AG04449 (cell line): ENCODE results near the gene SCAMP2.

Source experiments
- CTCF ChIA-PET: fragments of 350-600 bp; formaldehyde crosslinking; extraction: SDS; loops from one replicate; lab custom pipeline; 2021; ENCODE audit warnings: antibody characterized with exemption; lab: Yijun Ruan, JAX
- POLR2A ChIA-PET: fragments of 400-600, 350-600 bp; formaldehyde crosslinking; extraction: SDS; loops from one replicate; lab custom pipeline; 2020; ENCODE audit warnings: antibody characterized with exemption, inconsistent platforms; lab: Yijun Ruan, JAX
- DNase-seq: peaks from one replicate; pipeline ENCODE4 v3.0.0-alpha.2; 2010; ENCODE audit warnings: low read depth, low spot score
- H3K4me3 ChIP-seq: 2 replicates; pipeline ENCODE4 v1.5.1; 2011; ENCODE audit warnings: low read depth, mild to moderate bottlenecking, control low read depth, low read length
- TF ChIP-seq, protein P1 (sequence below): IDR thresholded peaks from one replicate; pipeline ENCODE4 v1.5.1; 2011; ENCODE audit warnings: mild to moderate bottlenecking, moderate library complexity, low read length, control low read depth, inconsistent platforms; ENCODE audit not compliant: insufficient read depth; ENCODE audit errors: missing control alignments

Gene SCAMP2

DNA sequence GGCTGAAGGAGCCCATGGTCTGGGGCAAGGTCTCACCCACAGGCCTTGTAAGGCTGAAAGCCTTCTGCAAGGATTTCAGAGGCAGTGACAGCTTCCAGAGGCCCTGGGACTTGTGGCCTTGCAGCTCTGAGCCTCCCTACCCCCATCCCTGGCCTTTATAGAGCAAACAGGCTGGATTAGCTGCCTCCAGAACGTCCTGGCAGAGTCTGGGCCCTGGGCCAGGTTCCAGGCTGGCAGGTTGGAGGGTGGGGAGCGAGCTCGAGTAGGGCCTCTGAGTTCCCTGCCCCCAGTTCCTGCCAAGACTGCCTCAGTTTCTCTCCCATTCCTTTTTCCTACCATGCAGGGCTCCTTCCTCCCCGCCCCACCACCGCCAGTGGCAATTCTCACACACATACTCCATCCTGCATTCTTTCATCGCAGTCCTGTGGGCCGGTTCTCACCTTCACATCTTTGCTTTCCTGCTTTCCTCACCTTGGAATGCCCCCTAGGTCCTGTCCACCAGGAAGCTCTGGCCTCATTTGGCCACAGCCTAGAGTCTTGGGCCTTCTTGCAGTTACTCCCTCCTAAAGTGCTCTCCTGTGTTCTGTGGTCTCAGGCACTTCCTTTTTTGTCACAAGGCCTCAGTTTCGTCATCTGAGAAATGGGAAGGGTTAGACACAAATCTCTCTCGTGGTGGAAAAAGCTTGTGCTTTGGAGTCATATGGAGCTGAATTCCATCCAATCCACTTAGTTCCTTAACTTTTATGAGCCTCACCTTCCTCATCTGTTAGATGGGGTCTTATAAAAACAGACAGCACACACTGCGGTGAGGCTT is 57.8 kb downstream of the SCAMP2 start:
- ChIA-PET POLR2A (no interaction called here), CTCF (interaction anchor here (1.0 to 1.9 kb wide), 6 partner anchors 15 to 136 kb away, joined by 3 to 9 read pairs (median 3); partner anchors contain the start of gene CSK)
- no peak for DNase-seq
- TF ChIP-seq, protein P1, sequence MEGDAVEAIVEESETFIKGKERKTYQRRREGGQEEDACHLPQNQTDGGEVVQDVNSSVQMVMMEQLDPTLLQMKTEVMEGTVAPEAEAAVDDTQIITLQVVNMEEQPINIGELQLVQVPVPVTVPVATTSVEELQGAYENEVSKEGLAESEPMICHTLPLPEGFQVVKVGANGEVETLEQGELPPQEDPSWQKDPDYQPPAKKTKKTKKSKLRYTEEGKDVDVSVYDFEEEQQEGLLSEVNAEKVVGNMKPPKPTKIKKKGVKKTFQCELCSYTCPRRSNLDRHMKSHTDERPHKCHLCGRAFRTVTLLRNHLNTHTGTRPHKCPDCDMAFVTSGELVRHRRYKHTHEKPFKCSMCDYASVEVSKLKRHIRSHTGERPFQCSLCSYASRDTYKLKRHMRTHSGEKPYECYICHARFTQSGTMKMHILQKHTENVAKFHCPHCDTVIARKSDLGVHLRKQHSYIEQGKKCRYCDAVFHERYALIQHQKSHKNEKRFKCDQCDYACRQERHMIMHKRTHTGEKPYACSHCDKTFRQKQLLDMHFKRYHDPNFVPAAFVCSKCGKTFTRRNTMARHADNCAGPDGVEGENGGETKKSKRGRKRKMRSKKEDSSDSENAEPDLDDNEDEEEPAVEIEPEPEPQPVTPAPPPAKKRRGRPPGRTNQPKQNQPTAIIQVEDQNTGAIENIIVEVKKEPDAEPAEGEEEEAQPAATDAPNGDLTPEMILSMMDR = no peak
- H3K4me3 ChIP-seq = no peak overlapping the region

DNA sequence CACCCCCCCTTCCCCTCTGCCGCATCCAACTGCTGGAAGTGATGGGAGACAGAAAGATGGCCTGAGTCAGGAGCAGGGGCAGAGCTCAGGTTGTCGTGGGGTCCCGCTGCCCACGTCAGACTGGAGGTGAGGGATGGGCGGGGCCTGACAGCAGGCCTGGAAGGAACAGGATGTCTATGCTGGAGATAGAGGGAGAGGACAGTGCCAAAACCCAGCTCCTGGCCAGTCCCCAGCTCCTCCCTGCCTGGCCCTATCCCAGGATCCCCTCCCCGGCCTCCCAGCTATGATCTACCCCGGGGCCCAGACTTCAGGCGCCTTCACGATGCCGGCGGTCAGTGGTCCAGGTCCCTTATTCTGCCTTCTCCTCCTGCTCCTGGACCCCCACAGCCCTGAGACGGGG is 60.6 kb downstream of the SCAMP2 start, which contains the start of gene LMAN1L:
LMAN1L (plus strand) TSS at position 303 of the 400 bp plus-strand sequence; CDS start at position 323, 20 bp downstream.
- POLR2A ChIA-PET = interaction anchor here (0.6 kb wide), 1 partner anchor 74 kb away, joined by 3 read pairs; no protein-coding TSS in a partner anchor
- TF ChIP-seq, protein P1 = no peak
- CTCF ChIA-PET = interaction anchor here (0.6 to 0.9 kb wide), 2 partner anchors 13 to 106 kb away, joined by 3 read pairs; no protein-coding TSS in a partner anchor
- no peak within 1 kb of the TSS for H3K4me3 ChIP-seq
- DNase-seq = no peak

- no peak for DNase-seq
- ChIA-PET CTCF (interaction anchor here (0.8 to 4.4 kb wide), 12 partner anchors 10 to 175 kb away, joined by 3 to 37 read pairs (median 4); partner anchors contain the start of gene CSK), POLR2A (no interaction called here)
- TF ChIP-seq, protein P1 = no peak
- no peak overlapping the region for H3K4me3 ChIP-seq
These were observed 63.2 kb downstream of the SCAMP2 start for GRCh38 chr15:74809956-74810355.

DNA sequence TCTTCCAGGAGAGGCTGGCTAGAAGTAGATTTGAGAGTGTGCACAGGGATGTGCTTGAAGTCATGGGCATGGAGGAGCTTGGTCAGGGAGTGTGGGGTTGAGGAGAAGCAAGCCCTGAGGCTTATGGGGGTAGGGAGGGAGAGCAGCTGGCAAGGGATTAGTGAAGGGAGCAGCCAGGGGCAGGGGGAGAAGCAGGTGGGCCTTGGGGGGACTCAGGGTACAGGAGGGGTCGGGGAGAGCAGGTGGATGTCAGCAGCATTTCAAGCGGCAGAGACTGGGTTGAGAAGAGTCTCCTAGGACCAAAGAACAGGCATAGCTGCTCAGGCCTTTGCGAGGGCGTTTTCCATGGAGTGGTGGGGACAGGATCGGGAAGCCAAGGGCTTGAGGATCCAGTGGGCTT is 63.9 kb downstream of the SCAMP2 start:
- no peak for DNase-seq
- TF ChIP-seq, protein P1 = no peak
- CTCF ChIA-PET = interaction anchor here (0.8 to 4.4 kb wide), 8 partner anchors 9 to 140 kb away, joined by 3 to 37 read pairs (median 6); no protein-coding TSS in a partner anchor
- POLR2A ChIA-PET = no interaction called here
- H3K4me3 ChIP-seq = no peak overlapping the region

DNA sequence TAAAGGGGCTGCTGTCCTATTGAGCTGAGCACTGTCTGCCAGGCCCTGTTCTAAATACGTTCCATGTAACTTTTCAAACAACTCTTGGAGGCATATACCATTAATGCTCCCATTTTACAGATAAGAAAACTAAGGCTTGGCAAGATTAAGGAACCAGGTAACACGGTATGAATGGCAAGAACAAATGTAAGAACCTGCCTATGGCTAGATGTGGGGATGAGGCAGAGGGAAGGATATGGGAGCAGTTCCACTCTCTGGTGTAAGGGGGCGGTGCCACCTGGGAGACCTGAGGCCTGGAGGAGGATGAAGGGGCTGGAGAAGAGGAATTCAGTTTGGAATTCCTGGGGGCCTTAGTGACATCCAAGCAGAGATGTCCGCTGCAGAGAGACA is 64.3 kb downstream of the SCAMP2 start:
- no peak for DNase-seq
- no peak overlapping the region for H3K4me3 ChIP-seq
- TF ChIP-seq, protein P1 = no peak
- ChIA-PET POLR2A (no interaction called here), CTCF (interaction anchor here (1.2 to 4.4 kb wide), 7 partner anchors 9 to 38 kb away, joined by 3 to 37 read pairs (median 8); partner anchors contain the start of gene CSK)
